SK-N-SH treated with all-trans-retinoic acid at 6 μM for 48 hours (cell line): Measurements from ENCODE around the gene SLC35F3.

Experiments used
- ESRRG ChIP-seq: fragments of 250-450 bp; sonication (Bioruptor Pico); IDR thresholded peaks from 2 replicates; pipeline ENCODE4 v1.6.1; 2021; ENCODE audit warnings: mild to moderate bottlenecking
- PATZ1 ChIP-seq: fragments of 250-450 bp; sonication (Bioruptor Pico); IDR thresholded peaks from 2 replicates; pipeline ENCODE4 v1.8.0; 2020; ENCODE audit warnings: mild to moderate bottlenecking, moderate library complexity, borderline replicate concordance
- RARB ChIP-seq: fragments of 250-450 bp; sonication (Bioruptor Pico); IDR thresholded peaks from 2 replicates; pipeline ENCODE4 v1.8.0; 2021; ENCODE audit warnings: mild to moderate bottlenecking, moderate library complexity
- TSHZ2 ChIP-seq: fragments of 250-450 bp; sonication (Bioruptor Pico); IDR thresholded peaks from 2 replicates; pipeline ENCODE4 v1.5.0; 2020; ENCODE audit warnings: mild to moderate bottlenecking, moderate library complexity
- ZNF8 ChIP-seq: fragments of 450-650 bp; formaldehyde crosslinking; IDR thresholded peaks from 2 replicates; pipeline ENCODE4 v1.5.0; 2020; ENCODE audit warnings: mild to moderate bottlenecking, moderate library complexity

- TF ChIP-seq TSHZ2, result no peak
- no peak for TF ChIP-seq ESRRG (CRISPR knock-in tag)
- TF ChIP-seq PATZ1, result no peak
- no peak for TF ChIP-seq ZNF8
- TF ChIP-seq RARB, result no peak
Measured at GRCh38 chr1:234277161-234277868, 372.8 kb downstream of the SLC35F3 start.
